ENCODE results near the gene MBD3.
A peak's percentile ranks its signal among the peaks of the same experiment; 100 is the strongest.
"Not testable (repeated sequence)": the region's sequence is repeated elsewhere in the genome, so short reads cannot be mapped to it uniquely, and the experiment has no call there.

The MBD3 gene

GRCh38 chr19:1592755-1593500 lies at the start of gene MBD3:
MBD3 (minus strand) TSS chr19:1592865; CDS start chr19:1592631, 234 bp downstream.
- Mint-ChIP-seq H3K36me3 (ENCODE audit: low read depth) (peaks cover 10% of the 10 kb centered on the region), H3K27ac (peak within 1 kb of the TSS; percentile 89), H3K4me3 (peak within 1 kb of the TSS; percentile 88), H3K27me3 (ENCODE audit: low read depth) (no peaks in the 10 kb centered on the region), H3K9me3 (no peaks in the 10 kb centered on the region), H3K4me1 (ENCODE audit: low read depth) (peaks cover 14% of the 10 kb centered on the region)

- H3K4me3 Mint-ChIP-seq; H3K4me1 Mint-ChIP-seq (ENCODE audit: low read depth); H3K27me3 Mint-ChIP-seq (ENCODE audit: low read depth); H3K9me3 Mint-ChIP-seq; H3K27ac Mint-ChIP-seq: not testable (repeated sequence)
- peaks cover 15% of the 10 kb centered on the region for H3K36me3 Mint-ChIP-seq (ENCODE audit: low read depth)
Observed at GRCh38 chr19:1640893-1641448, 48.3 kb upstream of the MBD3 start.

- Mint-ChIP-seq H3K4me3 (no peak overlapping the region), H3K4me1 (ENCODE audit: low read depth) (no peaks in the 10 kb centered on the region), H3K27ac (no peak overlapping the region), H3K9me3 (no peaks in the 10 kb centered on the region), H3K36me3 (ENCODE audit: low read depth) (peaks cover 18% of the 10 kb centered on the region), H3K27me3 (ENCODE audit: low read depth) (no peaks in the 10 kb centered on the region)
Observed at GRCh38 chr19:1636325-1637236, 43.9 kb upstream of the MBD3 start.

DNA sequence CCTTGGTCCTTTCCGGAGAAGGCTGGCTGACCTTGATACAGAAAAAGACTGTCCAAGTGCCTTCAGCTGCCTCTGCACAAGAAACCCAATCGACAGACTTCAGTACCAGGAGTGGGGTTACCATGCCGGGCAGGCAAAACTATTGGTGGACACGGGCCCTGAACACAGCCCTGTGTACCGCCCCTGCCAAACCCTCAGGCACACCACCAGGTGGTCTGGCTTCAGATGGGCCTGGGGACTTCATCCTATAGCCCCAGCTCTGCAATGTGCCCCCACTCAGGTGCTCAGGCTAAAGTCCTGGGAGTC lies 42.2 kb upstream of the MBD3 start:
- no peaks in the 10 kb centered on the region for H3K27me3 Mint-ChIP-seq (ENCODE audit: low read depth)
- peaks cover 18% of the 10 kb centered on the region for H3K36me3 Mint-ChIP-seq (ENCODE audit: low read depth)
- H3K4me1 Mint-ChIP-seq (ENCODE audit: low read depth): no peaks in the 10 kb centered on the region
- H3K27ac Mint-ChIP-seq: no peak overlapping the region
- H3K4me3 Mint-ChIP-seq: no peak overlapping the region
- H3K9me3 Mint-ChIP-seq: no peaks in the 10 kb centered on the region

DNA sequence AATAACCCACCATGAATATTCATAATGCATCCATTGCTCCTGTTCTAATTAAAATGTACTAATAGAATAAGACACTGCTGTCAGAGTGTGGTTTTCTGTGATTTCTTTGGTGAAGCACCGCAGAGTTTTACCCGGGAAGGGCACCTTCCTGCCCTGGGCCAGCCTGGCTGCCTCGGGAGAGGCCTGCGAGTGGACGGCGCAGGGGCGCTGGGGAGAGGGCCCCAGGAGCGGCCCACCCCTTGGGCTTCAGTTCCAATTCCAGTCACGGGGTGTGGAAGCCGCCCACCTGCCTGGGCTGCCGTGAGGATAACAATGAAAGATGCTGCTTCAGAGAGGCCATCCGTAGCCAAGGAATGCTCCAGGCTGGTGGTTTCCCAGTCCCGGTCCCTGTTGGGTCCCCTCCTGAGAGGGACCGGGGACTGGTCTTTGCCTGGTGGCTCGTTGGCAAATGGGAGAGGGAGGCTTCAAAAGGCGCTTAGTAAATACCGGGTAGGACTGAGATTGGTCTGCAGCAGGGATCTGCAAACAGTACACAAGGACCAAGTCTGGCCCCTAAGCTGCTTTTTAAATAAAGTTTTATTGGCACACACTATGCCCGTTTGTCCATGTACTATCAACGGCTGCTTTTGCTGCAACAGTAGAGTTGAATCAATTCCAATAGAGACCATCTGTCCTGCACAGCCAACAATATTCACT lies 41.7 kb upstream of the MBD3 start:
- H3K27ac Mint-ChIP-seq: no peak overlapping the region
- no peak overlapping the region for H3K4me3 Mint-ChIP-seq
- H3K9me3 Mint-ChIP-seq: no peaks in the 10 kb centered on the region
- no peaks in the 10 kb centered on the region for H3K4me1 Mint-ChIP-seq (ENCODE audit: low read depth)
- peaks cover 13% of the 10 kb centered on the region for H3K36me3 Mint-ChIP-seq (ENCODE audit: low read depth)
- H3K27me3 Mint-ChIP-seq (ENCODE audit: low read depth): no peaks in the 10 kb centered on the region

- H3K36me3 Mint-ChIP-seq (ENCODE audit: low read depth): peaks cover 6% of the 10 kb centered on the region
- H3K4me3 Mint-ChIP-seq: no peak overlapping the region
- no peaks in the 10 kb centered on the region for H3K27me3 Mint-ChIP-seq (ENCODE audit: low read depth)
- H3K27ac Mint-ChIP-seq: no peak overlapping the region
- no peaks in the 10 kb centered on the region for H3K4me1 Mint-ChIP-seq (ENCODE audit: low read depth)
- H3K9me3 Mint-ChIP-seq: no peaks in the 10 kb centered on the region
Observed at GRCh38 chr19:1633269-1633826, 40.7 kb upstream of the MBD3 start.

- peaks cover 5% of the 10 kb centered on the region for H3K36me3 Mint-ChIP-seq (ENCODE audit: low read depth)
- no peaks in the 10 kb centered on the region for H3K4me1 Mint-ChIP-seq (ENCODE audit: low read depth)
- no peak overlapping the region for H3K4me3 Mint-ChIP-seq
- no peaks in the 10 kb centered on the region for H3K27me3 Mint-ChIP-seq (ENCODE audit: low read depth)
- no peaks in the 10 kb centered on the region for H3K9me3 Mint-ChIP-seq
- no peak overlapping the region for H3K27ac Mint-ChIP-seq
Observed at GRCh38 chr19:1632462-1633268, 40.0 kb upstream of the MBD3 start.

- Mint-ChIP-seq H3K27me3 (ENCODE audit: low read depth) (no peaks in the 10 kb centered on the region), H3K36me3 (ENCODE audit: low read depth) (peaks cover 5% of the 10 kb centered on the region), H3K27ac (no peak overlapping the region), H3K9me3 (no peaks in the 10 kb centered on the region), H3K4me3 (no peak overlapping the region), H3K4me1 (ENCODE audit: low read depth) (no peaks in the 10 kb centered on the region)
Observed at GRCh38 chr19:1631557-1632100, 39.0 kb upstream of the MBD3 start.

GRCh38 chr19:1630811-1631210 lies 38.1 kb upstream of the MBD3 start:
- Mint-ChIP-seq H3K36me3 (ENCODE audit: low read depth) (peaks cover 4% of the 10 kb centered on the region), H3K27me3 (ENCODE audit: low read depth) (no peaks in the 10 kb centered on the region)

DNA sequence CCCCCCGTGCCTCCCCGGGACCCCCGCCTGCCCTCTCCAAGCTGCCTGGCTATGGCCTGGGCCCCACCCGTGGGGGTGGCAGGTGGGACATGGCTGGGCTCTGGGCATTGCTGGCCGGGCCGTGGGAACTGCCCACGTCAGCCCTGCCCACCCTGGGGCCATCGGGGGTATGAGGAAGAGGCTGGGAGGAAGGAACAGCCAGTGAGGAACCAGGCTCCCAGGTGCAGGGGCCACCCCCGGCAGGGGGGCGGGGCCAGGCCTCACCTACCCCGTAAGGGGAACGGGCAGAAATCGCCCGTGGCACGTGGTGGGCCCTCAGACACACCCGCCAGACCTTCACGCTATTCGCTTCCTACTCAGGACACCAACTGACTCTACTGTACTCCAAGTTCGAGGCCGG lies 37.3 kb upstream of the MBD3 start:
- Mint-ChIP-seq H3K27ac (no peak overlapping the region), H3K27me3 (ENCODE audit: low read depth) (no peaks in the 10 kb centered on the region), H3K36me3 (ENCODE audit: low read depth) (no peaks in the 10 kb centered on the region), H3K9me3 (no peaks in the 10 kb centered on the region), H3K4me3 (no peak overlapping the region), H3K4me1 (ENCODE audit: low read depth) (no peaks in the 10 kb centered on the region)

More at GRCh38 chr19:1630811-1631210, 38.1 kb upstream of the MBD3 start:
- no peaks in the 10 kb centered on the region for H3K9me3 Mint-ChIP-seq
- no peak overlapping the region for H3K4me3 Mint-ChIP-seq
- H3K4me1 Mint-ChIP-seq (ENCODE audit: low read depth): no peaks in the 10 kb centered on the region
- H3K27ac Mint-ChIP-seq: no peak overlapping the region

- H3K4me1 Mint-ChIP-seq (ENCODE audit: low read depth): no peaks in the 10 kb centered on the region
- H3K36me3 Mint-ChIP-seq (ENCODE audit: low read depth): peaks cover under 1% of the 10 kb centered on the region
- no peak overlapping the region for H3K4me3 Mint-ChIP-seq
- no peaks in the 10 kb centered on the region for H3K27me3 Mint-ChIP-seq (ENCODE audit: low read depth)
- no peak overlapping the region for H3K27ac Mint-ChIP-seq
- no peaks in the 10 kb centered on the region for H3K9me3 Mint-ChIP-seq
Observed at GRCh38 chr19:1629256-1629808, 36.7 kb upstream of the MBD3 start.

DNA sequence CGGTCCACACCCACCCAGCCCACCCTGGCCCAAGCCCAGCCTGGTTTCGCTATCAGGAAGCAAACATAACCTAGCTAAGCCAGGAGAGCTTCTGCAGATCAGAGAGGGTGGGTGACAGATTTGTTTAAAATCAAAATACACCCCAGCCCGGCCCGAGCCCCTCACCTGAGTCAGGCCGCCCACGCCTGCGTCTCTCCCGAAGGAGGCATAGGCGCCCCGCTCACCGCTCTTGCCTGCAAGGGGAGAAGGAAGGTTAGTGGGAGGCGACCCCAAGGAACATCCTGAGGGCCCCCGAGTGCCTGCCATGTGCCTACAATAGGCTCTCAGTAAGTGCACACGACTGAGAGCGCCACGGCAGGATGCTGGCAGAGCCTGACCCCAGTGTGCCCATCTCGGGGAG lies 34.5 kb upstream of the MBD3 start:
- Mint-ChIP-seq H3K4me3 (no peak overlapping the region), H3K36me3 (ENCODE audit: low read depth) (peaks cover 7% of the 10 kb centered on the region), H3K27ac (no peak overlapping the region), H3K27me3 (ENCODE audit: low read depth) (no peaks in the 10 kb centered on the region), H3K4me1 (ENCODE audit: low read depth) (no peaks in the 10 kb centered on the region), H3K9me3 (no peaks in the 10 kb centered on the region)

DNA sequence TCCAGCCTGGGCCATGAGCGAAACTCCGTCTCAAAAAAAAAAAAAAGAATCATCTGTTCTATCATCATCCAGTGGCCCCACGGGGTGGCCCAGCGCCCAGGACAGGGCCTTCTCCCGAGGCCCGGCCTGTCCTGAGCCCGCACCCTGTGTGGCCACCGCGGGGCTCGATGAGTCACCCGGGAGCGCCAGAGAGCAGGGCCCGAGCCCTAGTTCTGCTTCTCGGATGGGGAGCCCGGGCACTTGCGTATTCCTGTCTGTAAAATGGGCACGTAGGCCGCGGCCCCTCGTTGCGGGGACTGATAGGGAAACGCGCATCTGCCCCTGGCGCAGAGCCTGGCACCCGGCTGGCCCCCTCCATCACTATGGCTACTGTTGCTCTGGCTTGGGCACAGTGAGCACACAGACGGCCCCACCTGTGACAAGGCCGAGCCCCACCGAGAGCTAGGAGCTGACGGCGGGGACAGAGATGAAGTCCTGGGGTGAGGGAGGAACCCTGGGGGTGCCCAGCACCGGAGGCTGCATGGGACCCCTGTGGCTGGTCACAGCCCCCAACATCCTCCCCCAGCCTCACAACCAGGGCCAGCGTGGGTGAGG lies 33.8 kb upstream of the MBD3 start:
- H3K27me3 Mint-ChIP-seq (ENCODE audit: low read depth): no peaks in the 10 kb centered on the region
- no peak overlapping the region for H3K4me3 Mint-ChIP-seq
- no peaks in the 10 kb centered on the region for H3K4me1 Mint-ChIP-seq (ENCODE audit: low read depth)
- no peak overlapping the region for H3K27ac Mint-ChIP-seq
- peaks cover 7% of the 10 kb centered on the region for H3K36me3 Mint-ChIP-seq (ENCODE audit: low read depth)
- no peaks in the 10 kb centered on the region for H3K9me3 Mint-ChIP-seq
